Skin of body (tissue), 2 donors: ENCODE data around the gene PIP4K2B. TPM values are rescaled to one million over a fixed set of nuclear protein-coding genes. Genes with fewer than 3 reads are reported as not detected.
A peak's percentile ranks its signal among the peaks of the same experiment; 100 is the strongest.
"Not testable (repeated sequence)": the region's sequence is repeated elsewhere in the genome, so short reads cannot be mapped to it uniquely, and the experiment has no call there.

Experiments used
- DNase-seq: peaks from one replicate; lab custom pipeline; 2025; lab: John Stamatoyannopoulos, UW
- total RNA-seq: library from RNA; depleted of rRNA; stranded (reverse); fragments of >200 nt; gene quantifications from one replicate; pipeline ENCODE4 v1.2.3, GENCODE V29; 2014

Gene PIP4K2B
- total RNA-seq, result 27.7 TPM

DNA sequence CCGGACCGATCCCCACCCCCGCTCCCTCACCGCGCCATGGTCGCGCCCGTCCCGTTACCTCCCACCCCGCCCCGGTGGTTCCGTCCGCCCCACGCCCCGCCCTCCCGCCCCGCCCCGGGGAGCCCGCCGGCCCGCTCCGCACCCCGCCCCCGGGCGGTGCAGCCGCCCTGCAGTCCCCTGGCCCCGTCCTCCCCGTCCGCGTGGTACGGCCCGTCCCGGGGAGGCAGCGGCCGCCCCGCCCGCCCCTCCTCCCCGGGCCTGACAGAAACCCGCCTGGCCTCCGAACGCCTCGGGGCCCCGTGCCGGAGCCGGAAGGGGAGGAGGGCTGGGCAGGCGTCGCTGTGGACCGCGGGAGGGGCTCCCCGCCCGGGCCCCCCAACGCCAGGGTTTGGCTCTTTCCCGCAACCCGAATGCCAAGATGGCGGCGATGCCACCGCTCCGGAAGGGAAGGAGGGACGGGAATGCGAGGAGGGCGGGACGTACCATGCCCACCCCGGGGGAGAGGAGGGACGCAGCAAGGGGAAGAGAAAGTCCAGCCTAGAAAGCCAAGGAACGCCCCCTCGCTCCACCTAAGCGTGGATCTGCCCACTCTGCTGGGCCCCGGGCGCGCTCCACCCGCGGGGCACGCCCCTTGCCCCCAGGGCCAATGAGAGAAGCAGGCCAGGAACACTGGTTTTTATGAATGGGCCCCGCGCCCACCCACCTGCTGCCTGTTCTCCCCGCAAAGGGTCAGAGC is at the start of gene PIP4K2B:
Gene PIP4K2B (minus strand): TSS at position 56 of the 736 bp plus-strand sequence. CDS start 132 bp downstream, outside the sequence.
- peak; percentile 92 for DNase-seq

DNA sequence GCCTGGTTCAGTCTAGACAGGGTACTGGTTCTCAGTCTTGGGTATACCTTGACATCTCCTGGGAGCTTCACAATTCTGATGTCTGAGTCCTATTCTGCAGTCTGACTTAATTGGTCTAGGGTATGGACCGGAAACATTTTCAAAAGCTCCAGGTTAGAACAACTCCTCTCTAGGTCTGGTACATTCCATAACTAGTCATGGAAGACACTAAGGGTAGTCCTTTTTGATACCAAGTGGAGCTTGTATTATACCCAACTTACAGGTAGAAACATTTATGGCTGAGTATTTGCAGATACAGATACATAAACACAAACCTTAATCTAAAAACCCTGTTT is 49.2 kb upstream of the PIP4K2B start:
- DNase-seq, result no peak

DNA sequence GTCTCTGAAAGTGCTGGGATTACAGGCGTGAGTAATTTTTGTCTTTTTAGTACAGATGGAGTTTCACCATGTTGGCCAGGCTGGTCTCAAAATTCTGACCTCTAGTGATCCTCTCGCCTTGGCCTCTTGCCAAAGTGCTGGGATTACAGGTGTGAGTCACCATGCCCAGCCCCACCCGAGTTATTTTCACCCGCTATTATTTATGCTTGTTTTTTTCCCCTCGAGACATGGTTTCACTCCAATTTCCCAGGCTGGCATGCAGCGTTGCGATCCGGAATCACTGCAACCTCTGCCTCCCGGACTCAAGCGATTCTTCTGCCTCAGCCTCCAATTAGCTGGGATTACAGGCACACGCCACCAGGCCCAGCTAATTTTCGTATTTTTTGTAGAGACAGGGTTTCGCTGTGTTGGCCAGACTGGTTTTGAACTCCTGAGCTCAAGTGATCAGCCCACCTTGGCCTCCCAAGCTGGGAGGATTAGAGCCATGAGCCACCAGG is 45.0 kb upstream of the PIP4K2B start:
- no peak for DNase-seq

DNA sequence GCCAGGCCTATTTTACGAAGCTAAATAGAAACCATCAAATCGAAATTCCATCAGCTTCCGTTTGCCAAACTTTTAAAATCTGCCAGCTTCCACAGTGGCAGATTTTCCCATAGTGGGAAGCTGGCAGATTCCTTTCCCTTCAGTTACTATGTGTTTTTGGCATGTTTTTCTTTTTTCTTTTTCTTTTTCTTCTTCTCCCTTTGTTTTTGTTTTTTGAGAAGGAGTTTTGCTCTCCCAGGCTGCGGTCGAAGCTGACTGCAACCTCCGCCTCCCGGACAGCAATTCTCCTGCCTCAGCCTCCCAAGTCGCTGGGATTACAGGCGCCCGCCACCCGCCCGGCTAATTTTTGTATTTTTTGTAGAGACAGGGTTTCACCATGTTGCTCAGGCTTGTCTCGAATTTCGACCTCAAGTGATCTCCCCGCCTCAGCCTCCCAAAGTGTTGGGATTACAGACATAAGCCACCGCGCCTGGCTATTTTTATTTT is 26.4 kb upstream of the PIP4K2B start:
- no peak for DNase-seq

DNA sequence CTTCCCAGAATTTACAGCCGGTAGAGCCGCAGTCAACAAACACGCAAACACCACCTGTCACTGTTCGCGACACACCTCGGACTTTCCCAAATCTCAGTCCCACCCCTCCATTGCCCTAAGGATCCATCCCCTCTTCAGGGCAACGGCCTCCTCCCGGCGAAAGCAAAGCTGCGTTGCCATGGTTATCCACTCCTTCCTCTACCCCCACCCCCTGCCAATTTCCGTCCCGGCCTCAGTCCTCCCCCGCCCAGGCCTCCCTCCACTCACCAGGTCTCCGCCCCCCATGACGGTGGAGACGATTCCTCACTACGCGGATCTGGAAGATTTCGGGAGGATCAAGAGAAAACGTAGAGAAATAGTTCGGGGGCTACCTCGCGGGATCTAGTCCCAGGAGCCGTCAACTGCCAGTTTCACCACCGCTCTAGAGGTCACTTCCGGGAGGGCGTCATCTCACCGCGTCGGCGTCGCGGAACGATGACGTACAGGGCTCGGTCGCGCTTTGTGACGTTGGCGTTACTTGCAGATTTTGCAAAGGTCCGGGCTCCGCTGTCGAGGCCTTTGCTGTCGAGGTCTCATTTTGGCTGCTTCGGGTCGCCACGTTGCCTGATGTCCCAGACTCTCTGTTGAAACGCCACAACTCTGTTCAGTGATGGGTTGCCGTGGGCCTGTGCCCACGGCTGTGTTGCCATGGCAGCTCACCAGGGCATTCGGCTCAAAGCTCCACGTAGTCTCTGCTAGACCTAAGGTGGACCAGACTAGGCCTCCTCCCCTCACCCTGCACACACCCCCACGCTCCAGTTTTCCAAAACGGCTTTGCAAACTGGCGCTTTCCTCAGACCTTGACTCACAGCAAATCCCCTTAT is 25.8 kb upstream of the PIP4K2B start, which contains the start of gene CWC25:
Gene CWC25 (minus strand): TSS at position 423 of the 863 bp plus-strand sequence. CDS start 138 bp downstream, at position 285.
- DNase-seq, result peak; percentile 94

DNA sequence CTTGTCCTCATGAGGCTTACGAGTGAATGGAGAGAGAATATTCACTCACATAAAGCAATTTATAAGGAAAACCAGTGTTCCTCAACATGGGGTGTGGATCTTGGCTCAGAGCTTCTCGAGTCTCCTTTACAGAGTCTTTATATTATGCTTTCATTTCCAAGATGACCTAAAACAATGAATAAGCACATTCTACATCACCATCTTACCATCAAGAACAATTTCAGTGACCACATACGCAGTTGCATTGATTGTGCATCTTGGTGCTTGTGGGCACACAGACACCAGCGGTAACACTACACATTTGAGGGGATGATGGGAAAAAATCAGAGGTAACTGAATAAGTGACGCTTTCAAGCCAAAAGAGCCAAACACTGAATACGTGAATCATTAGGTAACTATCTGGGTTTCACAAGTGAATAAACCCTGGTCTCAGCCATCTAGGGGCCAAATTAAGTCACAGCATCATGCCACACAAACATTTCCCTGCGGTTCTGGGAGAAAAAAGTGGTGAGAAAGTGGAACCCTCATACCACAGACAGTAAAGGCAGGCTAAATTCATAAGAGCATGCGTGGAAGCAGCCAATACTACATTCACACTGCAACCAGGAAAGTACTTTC is 16.3 kb upstream of the PIP4K2B start:
- DNase-seq, result no peak

DNA sequence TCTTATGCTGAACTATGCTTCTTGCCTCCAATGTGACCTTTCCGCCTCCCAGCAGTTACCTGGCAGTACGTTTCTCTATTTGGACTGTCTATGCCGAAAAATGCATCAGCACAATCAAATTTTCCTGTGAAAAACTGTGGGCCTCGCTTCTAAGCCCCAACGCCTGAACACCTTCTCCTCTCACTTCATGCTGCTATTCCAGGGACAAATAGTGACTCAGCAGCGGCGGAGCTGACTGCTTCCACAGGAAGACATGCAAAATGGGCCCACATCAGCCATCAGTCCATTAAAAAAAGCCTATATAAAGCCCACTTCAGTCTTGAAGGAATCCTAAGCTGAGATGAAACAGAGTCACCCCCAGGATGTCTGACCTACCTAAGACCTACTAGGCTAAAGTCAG is 10.5 kb upstream of the PIP4K2B start:
- no peak for DNase-seq

DNA sequence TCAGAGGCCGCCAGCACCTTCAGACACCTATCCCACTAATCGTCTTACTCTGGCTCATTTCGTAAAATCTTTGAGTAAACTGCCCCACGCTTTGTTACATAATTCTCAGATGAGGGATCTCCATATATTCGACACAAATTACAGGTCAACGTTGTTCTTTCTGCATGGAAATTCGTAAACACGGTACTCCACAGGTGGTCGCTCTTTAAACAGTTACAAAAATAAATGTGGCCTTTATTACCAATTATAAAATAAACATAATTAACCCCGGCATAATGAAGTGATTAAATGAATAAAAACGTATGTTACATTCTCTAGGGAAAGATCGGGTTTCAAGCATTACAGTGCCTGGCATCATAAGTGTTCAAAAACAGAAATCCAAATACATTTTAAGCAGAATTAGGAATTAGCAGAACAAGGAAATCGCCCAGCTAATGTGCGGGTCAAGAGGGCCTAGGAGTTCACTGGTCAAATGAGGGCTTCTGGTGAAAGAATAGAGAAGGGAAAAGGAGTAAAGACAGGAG is 943 bp upstream of the PIP4K2B start:
- DNase-seq, result peak; percentile 56

DNA sequence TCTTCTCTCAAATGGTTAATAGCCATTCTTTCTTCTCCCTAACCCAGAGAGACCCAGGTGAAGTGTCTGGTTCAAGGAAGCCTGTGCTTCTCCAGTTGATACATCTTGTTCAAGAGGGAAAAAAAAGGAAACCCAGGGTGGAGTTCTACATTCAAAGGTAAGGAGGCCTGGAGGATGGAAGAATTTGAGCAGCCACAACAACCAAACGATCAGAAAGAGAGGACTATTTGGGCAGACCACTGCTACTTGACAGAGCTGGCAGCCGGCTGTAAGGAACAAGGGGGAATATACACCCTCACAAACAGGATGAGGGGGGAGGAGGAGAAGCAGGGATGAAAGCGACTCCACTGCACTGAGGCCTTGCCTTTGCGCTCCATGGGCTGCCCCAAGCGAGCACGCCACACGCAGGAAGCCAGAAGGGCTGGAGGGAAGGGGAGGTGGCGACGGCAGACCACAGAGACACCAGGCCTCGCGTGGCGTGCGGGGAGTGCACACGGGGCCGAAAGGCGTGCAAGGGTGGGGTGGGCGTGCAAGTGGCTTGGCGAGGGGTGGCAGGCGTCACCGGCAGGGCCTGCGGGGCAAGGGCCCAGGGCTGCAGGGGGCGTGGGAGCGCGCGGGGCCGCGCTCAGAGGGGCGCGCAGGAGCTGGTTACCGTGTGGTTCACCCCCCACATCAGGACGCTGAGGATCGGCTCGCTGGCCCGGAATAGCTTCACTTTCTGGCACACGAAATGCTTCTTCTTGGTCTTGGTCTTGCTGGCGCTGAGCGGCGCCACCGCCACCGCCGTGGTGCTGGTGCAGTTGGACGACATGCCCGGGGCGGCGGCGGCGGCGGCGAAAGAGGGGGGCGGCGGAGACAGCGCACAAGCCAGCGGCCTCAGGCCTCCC is 499 bp downstream of the PIP4K2B start:
- DNase-seq, result peak; percentile 69

DNA sequence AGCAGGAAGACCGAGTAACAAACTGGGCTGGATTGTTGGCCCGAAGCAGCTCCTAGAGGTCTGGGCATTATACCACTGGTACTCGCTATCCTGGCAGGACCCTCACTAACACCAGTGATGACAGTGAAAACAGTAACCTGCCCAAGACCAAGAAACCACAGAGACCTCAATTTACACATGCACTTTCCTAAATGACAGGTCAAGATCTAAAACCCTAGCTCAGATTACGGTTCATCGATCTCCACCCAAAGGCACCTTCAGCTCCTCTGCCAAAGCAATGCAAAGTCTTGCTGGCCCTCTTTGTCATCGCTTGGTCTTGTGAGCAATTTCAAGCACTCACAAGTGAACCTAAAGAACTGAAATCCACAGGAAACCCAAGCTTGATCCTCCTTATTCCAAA is 1.5 kb downstream of the PIP4K2B start:
- DNase-seq, result no peak

DNA sequence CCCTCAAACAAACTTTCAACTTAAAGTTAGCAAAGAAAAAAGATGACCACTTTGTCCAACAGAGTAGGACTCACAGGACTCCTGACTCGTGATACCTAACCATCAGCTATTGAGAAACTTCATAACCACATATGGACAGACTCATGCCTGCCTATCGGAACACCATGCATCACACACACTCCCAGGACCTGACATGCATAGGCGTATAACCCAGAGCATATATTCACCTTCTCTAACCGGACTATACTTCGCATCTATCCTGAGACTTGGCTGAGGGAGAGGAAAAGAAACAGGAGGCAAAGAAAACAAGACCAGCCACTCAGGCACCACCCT is 2.2 kb downstream of the PIP4K2B start:
- no peak for DNase-seq

DNA sequence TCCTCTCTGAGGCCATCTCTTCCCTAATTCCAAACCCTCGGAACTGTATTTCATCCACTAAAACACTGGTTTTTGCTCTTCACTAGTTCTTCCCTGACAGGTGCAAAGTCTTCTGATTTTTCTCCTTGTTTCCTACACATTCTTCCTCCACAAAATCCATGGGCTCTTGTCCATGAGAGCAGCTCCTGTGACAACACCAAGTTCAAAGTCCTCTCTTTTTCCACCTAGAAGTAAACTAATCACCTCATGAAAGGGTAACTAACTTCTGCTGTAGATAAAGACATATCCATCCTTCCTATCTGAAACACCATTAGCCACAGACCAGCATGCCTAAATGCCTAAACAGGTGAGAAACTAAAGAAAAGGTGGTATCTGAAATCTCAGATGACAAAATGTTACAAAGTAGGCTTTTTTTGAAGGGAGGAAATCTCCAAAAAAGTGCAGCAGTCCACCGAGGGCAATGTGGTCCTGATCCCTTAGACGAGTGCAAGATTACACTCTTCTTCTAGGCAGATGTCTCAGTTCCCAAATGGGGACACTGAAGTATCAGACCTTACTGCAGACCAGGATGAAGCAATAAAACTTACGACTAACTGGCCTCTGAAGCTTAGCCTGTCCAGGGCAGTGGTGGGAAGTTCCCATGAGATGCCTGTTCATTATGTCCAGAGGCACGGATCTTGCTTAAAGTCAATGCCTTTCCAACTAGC is 2.8 kb downstream of the PIP4K2B start:
- DNase-seq, result no peak

DNA sequence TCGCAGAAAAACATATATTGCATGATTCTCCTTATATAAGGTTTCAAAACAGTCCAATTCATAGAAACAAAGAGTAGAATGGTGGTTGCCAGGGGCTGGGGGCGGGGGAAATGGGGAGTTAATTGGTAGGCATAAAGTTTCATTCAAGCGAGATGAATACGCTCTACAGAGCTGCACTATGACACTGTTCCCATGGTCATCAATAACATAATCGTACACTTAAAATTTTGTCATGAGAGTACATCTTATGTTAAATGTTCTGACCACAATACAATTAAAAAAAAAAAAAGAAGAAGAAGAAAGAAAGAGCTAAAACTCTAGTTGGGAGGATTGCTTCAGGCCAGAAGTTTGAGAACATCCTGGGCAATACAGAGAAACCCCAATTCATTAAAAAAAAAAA is 5.1 kb downstream of the PIP4K2B start:
- no peak for DNase-seq

DNA sequence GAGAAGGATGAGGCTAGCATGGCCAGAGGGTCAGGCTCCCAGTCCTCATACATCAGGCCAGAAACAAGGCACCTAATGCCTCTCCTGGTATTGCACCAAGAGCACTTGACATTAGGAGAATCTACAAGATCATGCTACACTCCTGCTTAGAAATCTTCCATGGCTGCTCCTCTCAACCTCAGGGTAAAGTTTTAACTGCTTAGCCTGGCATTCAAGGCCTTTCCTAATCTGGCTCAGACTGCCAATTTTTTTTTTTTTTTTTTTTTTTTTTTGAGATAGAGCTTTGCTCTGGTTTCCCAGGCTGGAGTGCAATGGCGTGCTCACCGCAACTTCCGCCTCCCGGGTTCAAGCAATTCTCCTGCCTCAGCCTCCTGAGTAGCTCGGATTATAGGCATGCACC is 8.2 kb downstream of the PIP4K2B start:
- DNase-seq, result no peak

DNA sequence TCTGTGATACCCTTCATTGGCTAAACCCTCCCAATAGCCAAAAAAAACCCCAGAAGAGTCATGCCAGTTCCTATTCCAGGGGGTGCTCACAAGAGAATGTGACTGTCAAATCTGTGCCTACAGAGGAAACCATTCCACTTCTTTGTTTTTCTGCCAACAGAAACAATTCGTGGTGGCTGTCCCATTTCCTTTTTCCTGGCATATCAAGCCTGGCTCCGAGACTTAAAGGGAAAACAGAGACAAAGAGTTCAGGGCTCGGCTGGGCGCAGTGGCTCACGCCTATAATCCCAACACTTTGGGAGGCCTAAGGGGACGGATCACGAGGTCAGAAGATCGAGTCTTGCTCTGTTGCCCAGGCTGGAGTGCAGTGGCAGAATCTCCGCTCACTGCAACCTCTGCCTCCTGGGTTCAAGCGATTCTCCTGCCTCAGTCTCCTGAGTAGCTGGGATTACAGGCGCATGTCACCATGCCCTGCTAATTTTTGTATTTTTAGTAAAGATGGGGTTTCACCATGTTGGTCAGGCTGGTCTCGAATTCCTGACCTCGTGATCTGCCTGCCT is 9.1 kb downstream of the PIP4K2B start:
- not testable (repeated sequence) for DNase-seq

DNA sequence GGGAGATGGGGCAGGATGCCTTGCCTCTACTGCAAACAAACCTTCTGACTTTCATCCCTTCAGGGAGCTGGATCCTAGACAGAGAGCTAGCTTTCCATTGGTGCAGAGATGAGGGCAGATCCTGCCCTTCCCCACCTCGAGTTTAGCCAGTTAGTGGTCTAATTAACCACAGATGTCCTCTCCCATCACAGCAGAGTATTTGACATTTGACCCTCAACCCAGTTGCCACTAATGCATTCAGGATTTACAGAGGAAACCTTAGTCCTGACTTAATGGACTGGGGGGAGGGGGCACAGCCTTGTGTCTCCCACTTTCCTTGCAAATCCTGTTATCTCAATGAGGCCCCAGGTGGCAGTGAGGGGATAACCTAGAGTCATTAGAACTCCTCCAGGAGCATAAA is 10.2 kb downstream of the PIP4K2B start:
- no peak for DNase-seq

DNA sequence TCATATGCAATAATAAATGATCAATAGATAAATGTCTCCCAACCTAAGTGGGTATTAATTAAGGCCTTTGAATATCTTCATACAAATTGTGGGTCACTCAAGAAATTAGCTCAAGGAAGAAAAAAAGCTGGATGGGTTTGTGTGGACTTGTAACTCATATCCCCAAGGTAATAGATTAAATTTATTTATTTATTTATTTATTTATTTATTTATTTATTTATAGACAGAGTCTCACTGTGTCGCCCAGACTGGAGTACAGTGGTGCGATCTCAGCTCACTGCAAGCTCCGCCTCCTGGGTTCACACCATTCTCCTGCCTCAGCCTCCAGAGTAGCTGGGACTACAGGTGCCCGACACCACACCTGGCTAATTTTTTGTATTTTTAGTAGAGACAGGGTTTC is 11.4 kb downstream of the PIP4K2B start:
- DNase-seq, result not testable (repeated sequence)

DNA sequence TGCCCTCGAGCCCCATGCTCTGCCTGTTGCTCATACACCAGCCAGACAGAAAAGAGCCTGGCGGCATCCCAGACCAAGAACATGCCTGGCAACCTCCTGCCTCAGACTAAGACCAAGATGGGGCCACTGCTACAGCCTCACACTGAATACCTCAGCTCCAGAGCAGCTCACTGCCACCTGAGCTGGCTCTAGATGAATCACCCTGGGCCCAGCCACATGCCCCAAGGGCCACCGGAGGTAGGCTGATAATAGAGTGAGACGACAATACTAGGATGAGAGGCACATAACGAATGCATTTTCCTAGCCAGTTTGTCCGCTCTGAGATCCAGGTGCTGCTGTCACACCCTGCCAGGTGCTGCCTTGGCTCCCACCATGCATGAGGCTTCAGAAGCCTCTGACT is 13.0 kb downstream of the PIP4K2B start:
- no peak for DNase-seq

DNA sequence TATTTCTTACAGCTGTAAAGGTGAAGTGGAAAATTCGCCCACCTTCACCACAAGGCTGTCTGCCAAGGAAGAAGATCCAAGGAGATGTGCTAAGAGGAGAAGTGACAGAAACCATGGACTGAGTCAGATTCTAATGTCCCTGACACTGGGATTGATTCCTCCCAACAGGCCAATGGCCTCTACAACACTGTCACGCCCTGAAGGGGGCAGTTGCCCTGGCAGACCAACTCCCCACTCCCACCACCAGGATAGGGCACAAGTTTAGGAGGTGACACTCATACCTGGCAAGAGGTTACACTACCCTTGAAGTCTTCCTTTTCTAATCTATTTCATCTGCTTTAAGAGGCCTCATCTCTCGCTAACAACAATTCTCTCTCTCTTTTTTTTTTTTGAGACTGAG is 16.1 kb downstream of the PIP4K2B start:
- DNase-seq, result no peak
